HT1080 (cell line): ENCODE measurements around the gene YPEL1. TPM values are rescaled to one million over a fixed set of nuclear protein-coding genes. Genes with fewer than 3 reads are reported as not detected.
"Not testable (repeated sequence)": the region's sequence is repeated elsewhere in the genome, so short reads cannot be mapped to it uniquely, and the experiment has no call there.

ENCODE experiments used
- DNase-seq: peaks from one replicate; pipeline ENCODE4 v3.0.0-alpha.2; 2015; ENCODE audit warnings: low read depth
- total RNA-seq: library from RNA; depleted of rRNA; stranded (reverse); fragments of >200 nt; shearing (Covaris generic); gene quantifications from 2 replicates; pipeline ENCODE4 v1.2.3, GENCODE V29; 2014

YPEL1 gene
- total RNA-seq, 1 experiment from 2014 or later: 0.21 TPM

- not testable (repeated sequence) for DNase-seq
These were observed 11.1 kb downstream of the YPEL1 start for GRCh38 chr22:21724496-21724895.

- DNase-seq: not testable (repeated sequence)
These were observed 14.3 kb downstream of the YPEL1 start for GRCh38 chr22:21721195-21721852.

- not testable (repeated sequence) for DNase-seq
These were observed 15.3 kb downstream of the YPEL1 start for GRCh38 chr22:21720191-21720859.

GRCh38 chr22:21719024-21719423 lies 16.6 kb downstream of the YPEL1 start:
- no peak for DNase-seq

GRCh38 chr22:21718499-21718898 lies 17.1 kb downstream of the YPEL1 start:
- DNase-seq: no peak

GRCh38 chr22:21716395-21717122 lies 19.0 kb downstream of the YPEL1 start:
- not testable (repeated sequence) for DNase-seq

- no peak for DNase-seq
These were observed 20.8 kb downstream of the YPEL1 start for GRCh38 chr22:21714786-21715185.

- DNase-seq: no peak
These were observed 21.4 kb downstream of the YPEL1 start for GRCh38 chr22:21714059-21714770.

GRCh38 chr22:21713428-21714058 lies 22.1 kb downstream of the YPEL1 start:
- no peak for DNase-seq

GRCh38 chr22:21712751-21713427 lies 22.7 kb downstream of the YPEL1 start:
- DNase-seq: peak; percentile 67

GRCh38 chr22:21711851-21712250 lies 23.7 kb downstream of the YPEL1 start:
- DNase-seq: no peak

GRCh38 chr22:21710156-21710555 lies 25.4 kb downstream of the YPEL1 start:
- DNase-seq: peak; percentile 34

GRCh38 chr22:21709688-21710087 lies 25.9 kb downstream of the YPEL1 start:
- DNase-seq: no peak

GRCh38 chr22:21708960-21709359 lies 26.6 kb downstream of the YPEL1 start:
- no peak for DNase-seq

- DNase-seq: no peak
These were observed 27.9 kb downstream of the YPEL1 start for GRCh38 chr22:21707677-21708076.

- no peak for DNase-seq
These were observed 31.8 kb downstream of the YPEL1 start for GRCh38 chr22:21703684-21704316.

- DNase-seq: no peak
These were observed 32.6 kb downstream of the YPEL1 start for GRCh38 chr22:21702700-21703683.

- DNase-seq: no peak
These were observed 33.5 kb downstream of the YPEL1 start for GRCh38 chr22:21702094-21702493.
